CD14-positive monocyte (primary cell): ENCODE data around the gene MYO7A. TPM values are rescaled to one million over a fixed set of nuclear protein-coding genes. Genes with fewer than 3 reads are reported as not detected.
A peak's percentile ranks its signal among the peaks of the same experiment; 100 is the strongest.

Experiments
- DNase-seq, 3 donors: peaks; one replicate each; pipeline ENCODE4 v3.0.0-alpha.2; 2011 to 2022
- H2AFZ ChIP-seq: 2 replicates; pipeline ENCODE4 v1.6.0; 2012; ENCODE audit warnings: mild to moderate bottlenecking, low read depth, low read length, inconsistent platforms; ENCODE audit not compliant: insufficient read depth, poor library complexity, severe bottlenecking
- H3K27ac ChIP-seq, 2 donors: 1 replicate in 1 of 2; 2 replicates in 1 of 2; pipeline ENCODE4 v1.5.1; 2012 to 2013; ENCODE audit warnings: low read length in 2 of 2, control low read depth in 1 of 2, inconsistent platforms in 1 of 2, low read depth in 1 of 2, mild to moderate bottlenecking in 1 of 2
- H3K27me3 ChIP-seq, 2 donors: one replicate each; pipeline versions ENCODE4 v1.6.0 to v1.6.1; 2011 to 2013; ENCODE audit warnings: low read length in 2 of 2; ENCODE audit not compliant: control insufficient read depth in 2 of 2, insufficient read depth in 2 of 2
- H3K36me3 ChIP-seq, 2 donors: replicated peaks in 1 of 2; 1 replicate in 1 of 2; 2 replicates in 1 of 2; pipeline versions ENCODE4 v1.5.1 to v1.6.1; 2012 to 2013; ENCODE audit warnings: low read length in 2 of 2, control low read depth in 1 of 2, inconsistent platforms in 1 of 2, mild to moderate bottlenecking in 1 of 2; ENCODE audit not compliant: insufficient read depth in 2 of 2, control insufficient read depth in 1 of 2
- H3K4me1 ChIP-seq, 2 donors: 1 replicate in 1 of 2; 2 replicates in 1 of 2; pipeline versions ENCODE4 v1.5.1 to v1.6.1; 2012 to 2013; ENCODE audit warnings: low read length in 2 of 2, control low read depth in 1 of 2, inconsistent platforms in 1 of 2, mild to moderate bottlenecking in 1 of 2, moderate library complexity in 1 of 2; ENCODE audit not compliant: insufficient read depth in 2 of 2, control insufficient read depth in 1 of 2
- H3K4me2 ChIP-seq: replicated peaks from 2 replicates; pipeline ENCODE3; 2012; ENCODE audit warnings: low read length, moderate library complexity, mild to moderate bottlenecking; ENCODE audit not compliant: poor library complexity, severe bottlenecking; ENCODE audit errors: extremely low read depth
- H3K4me3 ChIP-seq, 3 experiments: fragments of 200-600 bp in 1 of 3; sonication (generic) in 1 of 3; replicated peaks in 1 of 3; 1 replicate in 2 of 3; 2 replicates in 1 of 3; pipeline ENCODE4 v1.5.1; 2011 to 2013; ENCODE audit warnings: low read length in 3 of 3, mild to moderate bottlenecking in 3 of 3, control low read depth in 2 of 3, low read depth in 2 of 3, inconsistent platforms in 1 of 3, moderate library complexity in 1 of 3
- H3K79me2 ChIP-seq: 2 replicates; pipeline ENCODE4 v1.6.0; 2012; ENCODE audit warnings: mild to moderate bottlenecking, control low read depth, inconsistent platforms, low read length, moderate library complexity; ENCODE audit not compliant: insufficient read depth
- H3K9ac ChIP-seq: 2 replicates; pipeline ENCODE4 v1.6.0; 2017; ENCODE audit warnings: low read length, mild to moderate bottlenecking; ENCODE audit not compliant: insufficient read depth, poor library complexity, severe bottlenecking
- H3K9me3 ChIP-seq, 2 donors: replicated peaks in 1 of 2; 1 replicate in 1 of 2; 2 replicates in 1 of 2; pipeline versions ENCODE4 v1.5.1 to v1.6.1; 2012 to 2013; ENCODE audit warnings: low read length in 2 of 2, control low read depth in 1 of 2; ENCODE audit not compliant: control insufficient read depth in 1 of 2, insufficient read depth in 1 of 2
- H4K20me1 ChIP-seq: 2 replicates; pipeline ENCODE4 v1.6.0; 2012; ENCODE audit warnings: mild to moderate bottlenecking, low read length, control low read depth, moderate library complexity; ENCODE audit not compliant: insufficient read depth
- H3K27ac Mint-ChIP-seq, 7 donors: one replicate each; pipeline ENCODE4 v1.8.0; 2020; ENCODE audit warnings: mild to moderate bottlenecking in 7 of 7, mixed read lengths in 7 of 7, moderate library complexity in 6 of 7, inconsistent platforms in 2 of 7
- H3K27me3 Mint-ChIP-seq, 3 donors: one replicate each; pipeline ENCODE4 v1.8.0; 2021 to 2022; ENCODE audit warnings: low read depth in 3 of 3, mild to moderate bottlenecking in 3 of 3, mixed read lengths in 3 of 3, moderate library complexity in 3 of 3, inconsistent platforms in 1 of 3
- H3K36me3 Mint-ChIP-seq, 2 donors: one replicate each; pipeline ENCODE4 v1.8.0; 2020; ENCODE audit warnings: mixed read lengths in 2 of 2, inconsistent platforms in 1 of 2, mild to moderate bottlenecking in 1 of 2
- H3K4me1 Mint-ChIP-seq: one replicate; pipeline ENCODE4 v1.8.0; 2020; ENCODE audit warnings: mild to moderate bottlenecking, mixed read lengths
- H3K4me3 Mint-ChIP-seq, 2 donors: one replicate each; pipeline ENCODE4 v1.8.0; 2020; ENCODE audit warnings: mild to moderate bottlenecking in 2 of 2, mixed read lengths in 2 of 2, moderate library complexity in 1 of 2
- H3K9me3 Mint-ChIP-seq, 7 donors: one replicate each; pipeline ENCODE4 v1.8.0; 2020 to 2022; ENCODE audit warnings: mixed read lengths in 7 of 7, mild to moderate bottlenecking in 6 of 7, moderate library complexity in 6 of 7, inconsistent platforms in 2 of 7
- WGBS: methylation state at CpG from one replicate; pipeline ENCODE4 v1.1.5; 2013; ENCODE audit warnings: missing lambda C conversion rate; ENCODE audit not compliant: insufficient coverage; 5-methylcytosine and 5-hydroxymethylcytosine counted together
- intact Hi-C, 2 donors: fragments of 100-400 bp; cut with micrococcal nuclease; formaldehyde crosslinking; loops; one replicate each; pipeline versions ENCODE4 v1.15.0 to v1.15.1; 2023
- polyA plus RNA-seq, 3 donors: library from polyadenylated mRNA; depleted of rRNA in 1 of 3; unstranded in 2 of 3; stranded (reverse) in 1 of 3; fragments of 300-500 nt in 2 of 3; fragments of >200 nt in 1 of 3; fragmentation: Illumina TruSeq in 2 of 3; gene quantifications; 1 replicate in 2 of 3; 2 replicates in 1 of 3; pipeline ENCODE4 v1.2.3, GENCODE V29; 2012 to 2021
- TF ChIP-seq, protein P1 (sequence below): fragments of 200-600 bp; IDR thresholded peaks from one replicate; pipeline ENCODE4 v1.8.0; 2022; ENCODE audit warnings: antibody characterized with exemption, mild to moderate bottlenecking

MYO7A gene
- polyA plus RNA-seq, 3 donors = 3.5 to 7.8 (median 3.6) TPM

DNA sequence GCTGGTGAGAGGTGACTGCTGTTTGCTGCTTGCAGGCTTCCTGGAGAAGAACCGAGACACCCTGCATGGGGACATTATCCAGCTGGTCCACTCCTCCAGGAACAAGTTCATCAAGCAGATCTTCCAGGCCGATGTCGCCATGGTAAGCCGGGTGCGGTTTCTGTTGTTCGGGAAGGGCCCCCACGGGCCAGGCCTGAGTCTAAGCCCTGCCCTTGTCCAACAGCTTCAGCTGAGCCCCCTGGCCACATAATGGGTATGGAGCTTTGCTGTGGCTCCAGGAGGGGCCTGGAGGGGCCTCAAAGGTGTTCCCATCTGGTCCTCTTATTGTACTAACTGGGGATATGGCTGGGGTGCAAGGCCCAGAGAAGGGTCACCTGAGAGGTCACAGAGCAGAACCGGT, 38.0 kb downstream of the MYO7A start:
- H3K9me3 ChIP-seq = no peaks in the 10 kb centered on the region
- TF ChIP-seq, protein P1, sequence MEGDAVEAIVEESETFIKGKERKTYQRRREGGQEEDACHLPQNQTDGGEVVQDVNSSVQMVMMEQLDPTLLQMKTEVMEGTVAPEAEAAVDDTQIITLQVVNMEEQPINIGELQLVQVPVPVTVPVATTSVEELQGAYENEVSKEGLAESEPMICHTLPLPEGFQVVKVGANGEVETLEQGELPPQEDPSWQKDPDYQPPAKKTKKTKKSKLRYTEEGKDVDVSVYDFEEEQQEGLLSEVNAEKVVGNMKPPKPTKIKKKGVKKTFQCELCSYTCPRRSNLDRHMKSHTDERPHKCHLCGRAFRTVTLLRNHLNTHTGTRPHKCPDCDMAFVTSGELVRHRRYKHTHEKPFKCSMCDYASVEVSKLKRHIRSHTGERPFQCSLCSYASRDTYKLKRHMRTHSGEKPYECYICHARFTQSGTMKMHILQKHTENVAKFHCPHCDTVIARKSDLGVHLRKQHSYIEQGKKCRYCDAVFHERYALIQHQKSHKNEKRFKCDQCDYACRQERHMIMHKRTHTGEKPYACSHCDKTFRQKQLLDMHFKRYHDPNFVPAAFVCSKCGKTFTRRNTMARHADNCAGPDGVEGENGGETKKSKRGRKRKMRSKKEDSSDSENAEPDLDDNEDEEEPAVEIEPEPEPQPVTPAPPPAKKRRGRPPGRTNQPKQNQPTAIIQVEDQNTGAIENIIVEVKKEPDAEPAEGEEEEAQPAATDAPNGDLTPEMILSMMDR = no peak
- Mint-ChIP-seq H3K27me3 (peaks cover 2 to 3% (median 2%) of the 10 kb centered on the region in 3 donors), H3K9me3 (no peaks in the 10 kb centered on the region), H3K4me1 (no peaks in the 10 kb centered on the region), H3K36me3 (no peaks in the 10 kb centered on the region), H3K27ac (no peak overlapping the region), H3K4me3 (no peak overlapping the region)
- H3K27me3 ChIP-seq = no peaks in the 10 kb centered on the region
- no peak overlapping the region for H2AFZ ChIP-seq
- no peak overlapping the region for H3K27ac ChIP-seq
- H4K20me1 ChIP-seq = no peaks in the 10 kb centered on the region
- no peak overlapping the region for H3K4me3 ChIP-seq
- 97% methylated on average over 8 of the region's 8 CpGs for WGBS
- H3K36me3 ChIP-seq = no peaks in the 10 kb centered on the region
- no peaks in the 10 kb centered on the region for H3K4me1 ChIP-seq
- intact Hi-C loops = no loop called here
- H3K79me2 ChIP-seq = no peaks in the 10 kb centered on the region
- no peak overlapping the region for H3K4me2 ChIP-seq
- no peak overlapping the region for H3K9ac ChIP-seq
- no peak for DNase-seq

DNA sequence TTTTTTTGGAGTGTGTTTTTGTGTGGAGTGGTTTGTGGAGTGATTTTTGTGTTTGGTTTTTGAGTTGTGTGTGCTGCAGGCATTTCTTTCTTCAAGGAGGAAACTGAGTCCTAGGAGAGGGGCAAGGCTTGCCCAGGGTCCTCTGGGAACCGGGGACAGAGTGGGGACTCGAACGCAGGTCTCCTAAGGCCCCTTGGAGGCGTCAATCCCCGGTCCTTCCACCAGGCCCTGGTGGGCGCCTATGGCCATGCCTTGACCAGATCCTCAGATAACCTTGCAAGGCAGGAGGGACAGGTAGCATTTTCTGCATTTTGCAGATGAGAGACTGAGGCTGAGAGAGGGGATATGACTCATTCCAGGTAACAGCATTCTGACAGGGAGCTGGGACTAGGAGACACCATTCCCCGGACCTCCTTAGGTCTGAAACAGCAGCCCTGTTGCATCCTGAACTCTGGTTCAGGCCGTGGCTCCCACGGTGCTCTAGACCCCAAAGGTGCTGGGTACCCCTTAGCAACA, 39.1 kb downstream of the MYO7A start:
- Histone ChIP-seq H3K4me1 (no peaks in the 10 kb centered on the region), H3K9me3 (no peaks in the 10 kb centered on the region), H3K79me2 (no peaks in the 10 kb centered on the region), H3K27me3 (no peaks in the 10 kb centered on the region), H3K4me2 (no peak overlapping the region), H2AFZ (peak overlapping the region; percentile 6), H3K36me3 (no peaks in the 10 kb centered on the region), H3K4me3 (no peak overlapping the region), H4K20me1 (no peaks in the 10 kb centered on the region), H3K27ac (no peak overlapping the region), H3K9ac (no peak overlapping the region)
- no peaks in the 10 kb centered on the region for H3K9me3 Mint-ChIP-seq
- no peaks in the 10 kb centered on the region for H3K36me3 Mint-ChIP-seq
- DNase-seq = no peak
- no peak overlapping the region for H3K27ac Mint-ChIP-seq
- no peaks in the 10 kb centered on the region for H3K4me1 Mint-ChIP-seq
- intact Hi-C loops = no loop called here
- TF ChIP-seq, protein P1 = no peak
- H3K27me3 Mint-ChIP-seq = peaks cover 2 to 4% (median 3%) of the 10 kb centered on the region in 3 donors
- H3K4me3 Mint-ChIP-seq = no peak overlapping the region
- 89% methylated on average over 9 of the region's 9 CpGs for WGBS
